Vagina (tissue), 2 donors: Measurements from ENCODE around the gene FBLN1. TPM values are rescaled to one million over a fixed set of nuclear protein-coding genes. Genes with fewer than 3 reads are reported as not detected.

Experiments
- DNase-seq, 2 donors: peaks; one replicate each; pipeline ENCODE4 v3.0.0-alpha.2; 2017; ENCODE audit errors: extremely low spot score in 2 of 2
- H3K27ac ChIP-seq: fragments of 200-600 bp; sonication (generic); one replicate; pipeline ENCODE4 v1.5.1; 2019
- H3K27me3 ChIP-seq: fragments of 200-600 bp; sonication (generic); one replicate; pipeline ENCODE4 v1.5.1; 2019
- H3K36me3 ChIP-seq, 2 donors: fragments of 200-600 bp; sonication (generic); one replicate each; pipeline ENCODE4 v1.5.1; 2017 to 2019
- H3K4me1 ChIP-seq: fragments of 200-600 bp; sonication (generic); one replicate; pipeline ENCODE4 v1.5.1; 2019
- H3K4me3 ChIP-seq, 2 donors: fragments of 200-600 bp; sonication (generic); 1 replicate in 1 of 2; 2 replicates in 1 of 2; pipeline ENCODE4 v1.5.1; 2016 to 2019
- H3K9me3 ChIP-seq: fragments of 200-600 bp; sonication (generic); one replicate; pipeline ENCODE4 v1.5.1; 2019
- POLR2A ChIP-seq, 2 donors: fragments of 450-650 bp; IDR thresholded peaks; one replicate each; pipeline ENCODE4 v1.6.1; 2017; ENCODE audit warnings: antibody characterized with exemption in 2 of 2, mild to moderate bottlenecking in 2 of 2, moderate library complexity in 2 of 2
- POLR2AphosphoS5 ChIP-seq, 2 donors: sonication (generic); formaldehyde crosslinking; IDR thresholded peaks; one replicate each; pipeline ENCODE4 v1.9.0; 2017; ENCODE audit warnings: antibody characterized with exemption in 2 of 2, mild to moderate bottlenecking in 2 of 2, low read depth in 1 of 2; ENCODE audit not compliant: insufficient read depth in 1 of 2
- intact Hi-C: fragments of 100-400 bp; cut with DNase I; formaldehyde crosslinking; loops from one replicate; pipeline ENCODE4 v1.15.1; 2023
- total RNA-seq: library from RNA; depleted of rRNA; stranded (reverse); fragments of >200 nt; gene quantifications from one replicate; pipeline ENCODE4 v1.2.3, GENCODE V29; 2016
- TF ChIP-seq, protein P1 (sequence below), 3 experiments: fragments of 450-650 bp in 2 of 3; fragments of 200-600 bp in 1 of 3; sonication (generic) in 1 of 3; IDR thresholded peaks; one replicate each; pipeline ENCODE4 v1.5.1; 2017 to 2019; ENCODE audit warnings: antibody characterized with exemption in 3 of 3, mild to moderate bottlenecking in 2 of 3, moderate library complexity in 2 of 3

Gene FBLN1
- total RNA-seq, 1 donor from 2014 or later: 1,019 TPM

- no peak for TF ChIP-seq POLR2AphosphoS5 (IDR thresholded peaks at IDR 0.05; ENCODE audit: insufficient read depth in 1 of 2, low read depth in 1 of 2)
- TF ChIP-seq, protein P1, sequence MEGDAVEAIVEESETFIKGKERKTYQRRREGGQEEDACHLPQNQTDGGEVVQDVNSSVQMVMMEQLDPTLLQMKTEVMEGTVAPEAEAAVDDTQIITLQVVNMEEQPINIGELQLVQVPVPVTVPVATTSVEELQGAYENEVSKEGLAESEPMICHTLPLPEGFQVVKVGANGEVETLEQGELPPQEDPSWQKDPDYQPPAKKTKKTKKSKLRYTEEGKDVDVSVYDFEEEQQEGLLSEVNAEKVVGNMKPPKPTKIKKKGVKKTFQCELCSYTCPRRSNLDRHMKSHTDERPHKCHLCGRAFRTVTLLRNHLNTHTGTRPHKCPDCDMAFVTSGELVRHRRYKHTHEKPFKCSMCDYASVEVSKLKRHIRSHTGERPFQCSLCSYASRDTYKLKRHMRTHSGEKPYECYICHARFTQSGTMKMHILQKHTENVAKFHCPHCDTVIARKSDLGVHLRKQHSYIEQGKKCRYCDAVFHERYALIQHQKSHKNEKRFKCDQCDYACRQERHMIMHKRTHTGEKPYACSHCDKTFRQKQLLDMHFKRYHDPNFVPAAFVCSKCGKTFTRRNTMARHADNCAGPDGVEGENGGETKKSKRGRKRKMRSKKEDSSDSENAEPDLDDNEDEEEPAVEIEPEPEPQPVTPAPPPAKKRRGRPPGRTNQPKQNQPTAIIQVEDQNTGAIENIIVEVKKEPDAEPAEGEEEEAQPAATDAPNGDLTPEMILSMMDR (IDR thresholded peaks at IDR 0.05): no peak
- TF ChIP-seq POLR2A (IDR thresholded peaks at IDR 0.05): no peak
- Histone ChIP-seq H3K4me3 (no peak overlapping the region), H3K9me3 (no peaks in the 10 kb centered on the region), H3K27ac (peak overlapping the region; percentile 84), H3K36me3 (no peaks in the 10 kb centered on the region), H3K27me3 (no peaks in the 10 kb centered on the region), H3K4me1 (peaks cover 84% of the 10 kb centered on the region)
- DNase-seq: no peak
- intact Hi-C loops: no loop called here
These were observed 29.0 kb upstream of the FBLN1 start for GRCh38 chr22:45473626-45474237.

DNA sequence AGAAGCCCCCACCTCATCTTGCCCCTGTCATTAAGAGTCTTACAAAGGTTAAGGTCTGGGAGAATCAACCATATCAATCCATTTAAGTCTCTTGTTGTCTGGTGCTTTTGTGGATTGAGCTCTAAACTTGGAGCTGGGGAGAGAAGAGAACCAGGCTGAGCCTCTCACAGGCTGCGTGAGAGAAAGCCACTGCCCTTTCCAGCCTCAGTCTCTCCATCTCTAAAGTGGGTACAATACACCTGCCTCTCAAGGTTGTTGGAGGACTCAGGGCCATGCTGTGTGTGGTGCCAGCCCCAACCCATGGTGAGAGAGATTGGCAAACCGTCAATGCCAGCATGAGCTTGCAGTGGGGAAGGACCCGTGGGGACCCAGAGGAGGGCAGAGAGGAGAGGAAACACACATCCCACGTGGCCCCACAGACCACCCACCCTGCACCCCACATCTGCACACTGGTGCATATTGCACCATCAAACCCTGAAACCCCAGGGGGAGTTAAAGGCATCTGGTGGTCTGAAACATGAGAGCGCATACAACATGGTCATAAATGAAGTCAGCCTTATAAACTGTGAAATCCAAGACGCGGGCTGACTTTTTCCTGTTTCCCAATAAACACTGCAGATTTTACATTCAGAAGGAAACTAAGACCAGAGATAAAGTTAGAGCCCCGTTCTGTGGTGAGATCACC is 27.5 kb upstream of the FBLN1 start:
- peak overlapping the region; percentile 84 for H3K27ac ChIP-seq
- intact Hi-C loops: no loop called here
- no peak for TF ChIP-seq POLR2A (IDR thresholded peaks at IDR 0.05)
- TF ChIP-seq, protein P1 (IDR thresholded peaks at IDR 0.05): no peak
- TF ChIP-seq POLR2AphosphoS5 (IDR thresholded peaks at IDR 0.05; ENCODE audit: insufficient read depth in 1 of 2, low read depth in 1 of 2): peak in 1 of 2 donors; percentile 54

GRCh38 chr22:45475851-45476514 is 26.7 kb upstream of the FBLN1 start:
- no peak for TF ChIP-seq POLR2AphosphoS5 (IDR thresholded peaks at IDR 0.05; ENCODE audit: insufficient read depth in 1 of 2, low read depth in 1 of 2)
- TF ChIP-seq, protein P1 (IDR thresholded peaks at IDR 0.05): no peak
- no peak for TF ChIP-seq POLR2A (IDR thresholded peaks at IDR 0.05)
- Histone ChIP-seq H3K27me3 (no peaks in the 10 kb centered on the region), H3K36me3 (no peaks in the 10 kb centered on the region), H3K4me1 (peaks cover 62% of the 10 kb centered on the region), H3K9me3 (no peaks in the 10 kb centered on the region), H3K4me3 (no peak overlapping the region), H3K27ac (peak overlapping the region; percentile 84)
- intact Hi-C loops: no loop called here
- DNase-seq: no peak

More for the DNA sequence above, 27.5 kb upstream of the FBLN1 start:
- no peaks in the 10 kb centered on the region for H3K9me3 ChIP-seq
- no peak overlapping the region for H3K4me3 ChIP-seq
- peaks cover 69% of the 10 kb centered on the region for H3K4me1 ChIP-seq
- DNase-seq: no peak
- no peaks in the 10 kb centered on the region for H3K27me3 ChIP-seq
- no peaks in the 10 kb centered on the region for H3K36me3 ChIP-seq

GRCh38 chr22:45476814-45477213 is 25.9 kb upstream of the FBLN1 start:
- TF ChIP-seq POLR2A (IDR thresholded peaks at IDR 0.05): no peak
- TF ChIP-seq, protein P1 (IDR thresholded peaks at IDR 0.05): no peak
- no peak for TF ChIP-seq POLR2AphosphoS5 (IDR thresholded peaks at IDR 0.05; ENCODE audit: insufficient read depth in 1 of 2, low read depth in 1 of 2)
- H3K27ac ChIP-seq: peak overlapping the region; percentile 84

More at GRCh38 chr22:45476814-45477213, 25.9 kb upstream of the FBLN1 start:
- no peaks in the 10 kb centered on the region for H3K27me3 ChIP-seq
- no peak for DNase-seq
- no peaks in the 10 kb centered on the region for H3K36me3 ChIP-seq
- no peaks in the 10 kb centered on the region for H3K9me3 ChIP-seq
- H3K4me1 ChIP-seq: peaks cover 53% of the 10 kb centered on the region
- intact Hi-C loops: no loop called here
- no peak overlapping the region for H3K4me3 ChIP-seq
